DMS53 treated with DMSO at 0.1 percent for 48 hours (cell line): ENCODE results near the gene COL10A1.

ENCODE experiments used
- DNase-seq: peaks from one replicate; lab custom pipeline; 2025; ENCODE audit not compliant: unreplicated experiment; lab: John Stamatoyannopoulos, UW

Gene COL10A1

GRCh38 chr6:116087437-116088027, 38.4 kb downstream of the COL10A1 start:
- DNase-seq, result no peak

GRCh38 chr6:116084284-116084683, 41.6 kb downstream of the COL10A1 start:
- DNase-seq, result no peak

- no peak for DNase-seq
Measured at GRCh38 chr6:116083052-116083451, 42.9 kb downstream of the COL10A1 start.

- DNase-seq, result no peak
Measured at GRCh38 chr6:116078945-116079344, 47.0 kb downstream of the COL10A1 start.

GRCh38 chr6:116078522-116078921, 47.4 kb downstream of the COL10A1 start:
- DNase-seq, result no peak

- no peak for DNase-seq
Measured at GRCh38 chr6:116074732-116075390, 51.1 kb downstream of the COL10A1 start.

- DNase-seq, result peak; percentile 64
Measured at GRCh38 chr6:116073765-116074440, 52.0 kb downstream of the COL10A1 start.

- peak; percentile 35 for DNase-seq
Measured at GRCh38 chr6:116072368-116072767, 53.6 kb downstream of the COL10A1 start.

GRCh38 chr6:116070616-116071389, 55.1 kb downstream of the COL10A1 start:
- peak; percentile 62 for DNase-seq

- no peak for DNase-seq
Measured at GRCh38 chr6:116070101-116070500, 55.8 kb downstream of the COL10A1 start.
